ENCODE measurements around the gene TMEM198.

Gene TMEM198

DNA sequence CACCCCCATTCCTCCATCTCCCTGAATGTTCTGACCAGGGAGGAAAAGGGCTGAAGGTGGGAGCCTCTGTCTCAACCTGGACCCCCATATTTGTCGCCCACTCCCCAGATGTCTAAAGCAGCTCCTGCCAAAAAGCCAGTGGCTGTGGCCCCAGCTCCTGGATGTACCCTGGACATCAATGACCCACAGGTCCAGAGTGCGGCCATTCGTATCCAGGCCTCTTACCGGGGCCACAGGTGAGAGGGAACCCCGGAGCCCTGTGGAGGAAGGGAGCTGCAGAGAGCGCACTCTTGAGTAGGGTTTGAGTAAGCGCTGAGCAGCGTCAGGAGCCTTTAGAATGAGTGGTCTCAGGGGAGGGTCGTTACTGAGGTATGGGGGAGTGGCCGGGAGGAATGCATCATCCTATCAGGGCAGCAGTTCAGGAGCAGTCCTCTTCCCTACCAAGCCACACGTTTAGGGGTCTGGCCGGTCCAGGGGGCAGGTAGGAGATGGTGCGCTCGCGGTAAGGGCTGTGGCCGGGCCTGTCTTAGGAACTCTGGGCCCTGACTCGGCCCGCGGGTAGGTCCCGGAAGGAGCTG, 47.5 kb upstream of the TMEM198 start:
- no peak for TF ChIP-seq CSDC2 (CRISPR knock-in tag; IDR thresholded peaks at IDR 0.05)
- TF ChIP-seq, protein P1, sequence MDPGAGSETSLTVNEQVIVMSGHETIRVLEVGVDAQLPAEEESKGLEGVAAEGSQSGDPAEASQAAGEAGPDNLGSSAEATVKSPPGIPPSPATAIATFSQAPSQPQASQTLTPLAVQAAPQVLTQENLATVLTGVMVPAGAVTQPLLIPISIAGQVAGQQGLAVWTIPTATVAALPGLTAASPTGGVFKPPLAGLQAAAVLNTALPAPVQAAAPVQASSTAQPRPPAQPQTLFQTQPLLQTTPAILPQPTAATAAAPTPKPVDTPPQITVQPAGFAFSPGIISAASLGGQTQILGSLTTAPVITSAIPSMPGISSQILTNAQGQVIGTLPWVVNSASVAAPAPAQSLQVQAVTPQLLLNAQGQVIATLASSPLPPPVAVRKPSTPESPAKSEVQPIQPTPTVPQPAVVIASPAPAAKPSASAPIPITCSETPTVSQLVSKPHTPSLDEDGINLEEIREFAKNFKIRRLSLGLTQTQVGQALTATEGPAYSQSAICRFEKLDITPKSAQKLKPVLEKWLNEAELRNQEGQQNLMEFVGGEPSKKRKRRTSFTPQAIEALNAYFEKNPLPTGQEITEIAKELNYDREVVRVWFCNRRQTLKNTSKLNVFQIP (CRISPR knock-in tag; IDR thresholded peaks at IDR 0.05; ENCODE audit: borderline replicate concordance, low read depth): no peak
- TF ChIP-seq ZC3H10 (CRISPR knock-in tag; IDR thresholded peaks at IDR 0.05): no peak
- no peak for TF ChIP-seq ESRRG (CRISPR knock-in tag; IDR thresholded peaks at IDR 0.05)
- TF ChIP-seq ZFP3 (CRISPR knock-in tag; IDR thresholded peaks at IDR 0.05): no peak
- no peak for TF ChIP-seq ISL1 (CRISPR knock-in tag; IDR thresholded peaks at IDR 0.05)
- no peak for TF ChIP-seq ARNTL (CRISPR knock-in tag; IDR thresholded peaks at IDR 0.05; ENCODE audit: borderline replicate concordance, low read depth)
- TF ChIP-seq, protein P2, sequence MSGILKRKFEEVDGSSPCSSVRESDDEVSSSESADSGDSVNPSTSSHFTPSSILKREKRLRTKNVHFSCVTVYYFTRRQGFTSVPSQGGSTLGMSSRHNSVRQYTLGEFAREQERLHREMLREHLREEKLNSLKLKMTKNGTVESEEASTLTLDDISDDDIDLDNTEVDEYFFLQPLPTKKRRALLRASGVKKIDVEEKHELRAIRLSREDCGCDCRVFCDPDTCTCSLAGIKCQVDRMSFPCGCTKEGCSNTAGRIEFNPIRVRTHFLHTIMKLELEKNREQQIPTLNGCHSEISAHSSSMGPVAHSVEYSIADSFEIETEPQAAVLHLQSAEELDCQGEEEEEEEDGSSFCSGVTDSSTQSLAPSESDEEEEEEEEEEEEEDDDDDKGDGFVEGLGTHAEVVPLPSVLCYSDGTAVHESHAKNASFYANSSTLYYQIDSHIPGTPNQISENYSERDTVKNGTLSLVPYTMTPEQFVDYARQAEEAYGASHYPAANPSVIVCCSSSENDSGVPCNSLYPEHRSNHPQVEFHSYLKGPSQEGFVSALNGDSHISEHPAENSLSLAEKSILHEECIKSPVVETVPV (CRISPR knock-in tag; IDR thresholded peaks at IDR 0.05): no peak
- no peak for TF ChIP-seq ZFP30 (CRISPR knock-in tag; IDR thresholded peaks at IDR 0.05)
- no peak for TF ChIP-seq GLIS3 (CRISPR knock-in tag; IDR thresholded peaks at IDR 0.05)
- no peak for TF ChIP-seq OSR1 (CRISPR knock-in tag; IDR thresholded peaks at IDR 0.05)
- TF ChIP-seq CREB5 (CRISPR knock-in tag; IDR thresholded peaks at IDR 0.05; ENCODE audit: low read depth): no peak
- no peak for TF ChIP-seq TCF4 (CRISPR knock-in tag; IDR thresholded peaks at IDR 0.05; ENCODE audit: borderline replicate concordance)
- no peak for TF ChIP-seq ZNF8 (CRISPR knock-in tag; IDR thresholded peaks at IDR 0.05)
- TF ChIP-seq TOX (CRISPR knock-in tag; IDR thresholded peaks at IDR 0.05; ENCODE audit: borderline replicate concordance): no peak
- no peak for TF ChIP-seq ZNF70 (CRISPR knock-in tag; IDR thresholded peaks at IDR 0.05)
- no peak for ATAC-seq

DNA sequence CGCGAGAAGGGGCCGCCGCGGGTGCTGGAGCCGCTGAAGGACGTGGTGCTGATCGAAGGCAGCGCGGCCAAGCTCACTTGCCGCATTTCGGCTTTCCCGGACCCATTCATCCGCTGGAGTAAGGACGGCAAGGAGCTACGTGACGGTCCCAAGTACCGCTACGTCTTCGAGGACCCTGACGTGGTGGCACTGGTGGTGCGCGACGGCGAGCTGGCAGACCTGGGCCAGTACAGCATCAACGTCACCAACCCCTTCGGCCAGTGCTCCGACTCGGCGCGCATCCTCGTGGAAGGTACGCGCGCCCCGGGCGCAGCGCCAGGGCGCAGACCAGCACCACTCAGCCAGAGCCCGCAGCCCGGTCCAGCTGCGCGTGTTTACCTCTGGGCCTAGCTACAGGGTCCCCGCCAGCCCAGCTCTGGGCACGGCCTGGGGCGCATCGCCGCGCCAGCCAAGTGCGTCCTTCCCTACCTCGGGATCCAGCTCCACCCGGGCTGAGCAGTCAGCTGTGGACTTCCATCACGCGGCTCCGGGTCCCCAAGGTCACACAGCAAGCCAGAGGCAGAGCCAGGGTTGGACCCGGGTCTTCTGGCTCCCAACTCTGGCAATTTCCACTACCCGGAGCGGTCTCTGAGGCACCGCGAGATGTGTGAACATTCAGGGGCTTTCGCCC, 46.9 kb upstream of the TMEM198 start:
- TF ChIP-seq ZFP3 (CRISPR knock-in tag; IDR thresholded peaks at IDR 0.05) (no peak), ARNTL (CRISPR knock-in tag; IDR thresholded peaks at IDR 0.05; ENCODE audit: borderline replicate concordance, low read depth) (no peak), GLIS3 (CRISPR knock-in tag; IDR thresholded peaks at IDR 0.05) (no peak), ZFP30 (CRISPR knock-in tag; IDR thresholded peaks at IDR 0.05) (no peak), ISL1 (CRISPR knock-in tag; IDR thresholded peaks at IDR 0.05) (no peak), ESRRG (CRISPR knock-in tag; IDR thresholded peaks at IDR 0.05) (no peak), ZC3H10 (CRISPR knock-in tag; IDR thresholded peaks at IDR 0.05) (no peak), OSR1 (CRISPR knock-in tag; IDR thresholded peaks at IDR 0.05) (no peak), CREB5 (CRISPR knock-in tag; IDR thresholded peaks at IDR 0.05; ENCODE audit: low read depth) (no peak), ZNF8 (CRISPR knock-in tag; IDR thresholded peaks at IDR 0.05) (no peak), PPARA (CRISPR knock-in tag; IDR thresholded peaks at IDR 0.05; ENCODE audit: borderline replicate concordance) (no peak), SNAI2 (CRISPR knock-in tag; IDR thresholded peaks at IDR 0.05) (no peak), ZNF565 (CRISPR knock-in tag; conservative IDR thresholded peaks at IDR 0.05; ENCODE audit: low read depth) (no peak), PATZ1 (CRISPR knock-in tag; IDR thresholded peaks at IDR 0.05; ENCODE audit: borderline replicate concordance) (no peak)
- TF ChIP-seq, protein P2 (CRISPR knock-in tag; IDR thresholded peaks at IDR 0.05): no peak
- TF ChIP-seq, protein P3, sequence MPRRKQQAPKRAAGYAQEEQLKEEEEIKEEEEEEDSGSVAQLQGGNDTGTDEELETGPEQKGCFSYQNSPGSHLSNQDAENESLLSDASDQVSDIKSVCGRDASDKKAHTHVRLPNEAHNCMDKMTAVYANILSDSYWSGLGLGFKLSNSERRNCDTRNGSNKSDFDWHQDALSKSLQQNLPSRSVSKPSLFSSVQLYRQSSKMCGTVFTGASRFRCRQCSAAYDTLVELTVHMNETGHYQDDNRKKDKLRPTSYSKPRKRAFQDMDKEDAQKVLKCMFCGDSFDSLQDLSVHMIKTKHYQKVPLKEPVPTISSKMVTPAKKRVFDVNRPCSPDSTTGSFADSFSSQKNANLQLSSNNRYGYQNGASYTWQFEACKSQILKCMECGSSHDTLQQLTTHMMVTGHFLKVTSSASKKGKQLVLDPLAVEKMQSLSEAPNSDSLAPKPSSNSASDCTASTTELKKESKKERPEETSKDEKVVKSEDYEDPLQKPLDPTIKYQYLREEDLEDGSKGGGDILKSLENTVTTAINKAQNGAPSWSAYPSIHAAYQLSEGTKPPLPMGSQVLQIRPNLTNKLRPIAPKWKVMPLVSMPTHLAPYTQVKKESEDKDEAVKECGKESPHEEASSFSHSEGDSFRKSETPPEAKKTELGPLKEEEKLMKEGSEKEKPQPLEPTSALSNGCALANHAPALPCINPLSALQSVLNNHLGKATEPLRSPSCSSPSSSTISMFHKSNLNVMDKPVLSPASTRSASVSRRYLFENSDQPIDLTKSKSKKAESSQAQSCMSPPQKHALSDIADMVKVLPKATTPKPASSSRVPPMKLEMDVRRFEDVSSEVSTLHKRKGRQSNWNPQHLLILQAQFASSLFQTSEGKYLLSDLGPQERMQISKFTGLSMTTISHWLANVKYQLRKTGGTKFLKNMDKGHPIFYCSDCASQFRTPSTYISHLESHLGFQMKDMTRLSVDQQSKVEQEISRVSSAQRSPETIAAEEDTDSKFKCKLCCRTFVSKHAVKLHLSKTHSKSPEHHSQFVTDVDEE (CRISPR knock-in tag; IDR thresholded peaks at IDR 0.05): no peak
- no peak for ATAC-seq
